ENCODE measurements around the gene TRPM2.

The TRPM2 gene

DNA sequence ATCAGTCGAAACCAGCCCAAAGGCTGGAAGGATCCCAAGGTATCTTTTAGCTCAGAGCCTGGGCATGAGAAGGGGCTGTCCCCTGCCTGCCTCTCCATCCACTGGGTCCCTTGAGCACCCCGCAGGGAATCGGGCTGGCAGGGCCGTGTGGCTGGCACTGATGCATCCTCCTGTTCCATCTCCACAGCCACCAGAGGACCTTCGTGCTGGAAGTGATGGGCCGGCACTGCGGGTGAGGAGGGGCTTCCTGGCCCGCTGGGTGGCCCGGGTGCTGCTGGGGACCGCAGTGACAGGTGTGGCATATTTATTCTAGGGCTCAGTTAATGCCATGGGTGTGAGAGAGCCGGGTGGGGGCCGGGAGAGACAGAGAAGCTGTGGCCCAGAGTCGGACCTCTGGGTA is 40.0 kb upstream of the TRPM2 start:
- H3K36me3 ChIP-seq (ENCODE audit: control insufficient read depth, insufficient read depth, low read length): no peaks in the 10 kb centered on the region
- H3K9me3 ChIP-seq (ENCODE audit: control insufficient read depth, low read length): no peaks in the 10 kb centered on the region
- no peak overlapping the region for H3K27ac ChIP-seq
- H3K9ac ChIP-seq: no peak overlapping the region
- no peaks in the 10 kb centered on the region for H3K4me1 ChIP-seq
- no peaks in the 10 kb centered on the region for H3K79me2 ChIP-seq
- no peaks in the 10 kb centered on the region for H3K27me3 ChIP-seq (ENCODE audit: control insufficient read depth, insufficient read depth, low read length)
- no peak overlapping the region for H2AFZ ChIP-seq
- TF ChIP-seq, protein P1, sequence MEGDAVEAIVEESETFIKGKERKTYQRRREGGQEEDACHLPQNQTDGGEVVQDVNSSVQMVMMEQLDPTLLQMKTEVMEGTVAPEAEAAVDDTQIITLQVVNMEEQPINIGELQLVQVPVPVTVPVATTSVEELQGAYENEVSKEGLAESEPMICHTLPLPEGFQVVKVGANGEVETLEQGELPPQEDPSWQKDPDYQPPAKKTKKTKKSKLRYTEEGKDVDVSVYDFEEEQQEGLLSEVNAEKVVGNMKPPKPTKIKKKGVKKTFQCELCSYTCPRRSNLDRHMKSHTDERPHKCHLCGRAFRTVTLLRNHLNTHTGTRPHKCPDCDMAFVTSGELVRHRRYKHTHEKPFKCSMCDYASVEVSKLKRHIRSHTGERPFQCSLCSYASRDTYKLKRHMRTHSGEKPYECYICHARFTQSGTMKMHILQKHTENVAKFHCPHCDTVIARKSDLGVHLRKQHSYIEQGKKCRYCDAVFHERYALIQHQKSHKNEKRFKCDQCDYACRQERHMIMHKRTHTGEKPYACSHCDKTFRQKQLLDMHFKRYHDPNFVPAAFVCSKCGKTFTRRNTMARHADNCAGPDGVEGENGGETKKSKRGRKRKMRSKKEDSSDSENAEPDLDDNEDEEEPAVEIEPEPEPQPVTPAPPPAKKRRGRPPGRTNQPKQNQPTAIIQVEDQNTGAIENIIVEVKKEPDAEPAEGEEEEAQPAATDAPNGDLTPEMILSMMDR (IDR thresholded peaks at IDR 0.05): no peak
- no peak overlapping the region for H3K4me2 ChIP-seq (ENCODE audit: low read length)
- no peak overlapping the region for H3K4me3 ChIP-seq (ENCODE audit: low read depth, low read length)

DNA sequence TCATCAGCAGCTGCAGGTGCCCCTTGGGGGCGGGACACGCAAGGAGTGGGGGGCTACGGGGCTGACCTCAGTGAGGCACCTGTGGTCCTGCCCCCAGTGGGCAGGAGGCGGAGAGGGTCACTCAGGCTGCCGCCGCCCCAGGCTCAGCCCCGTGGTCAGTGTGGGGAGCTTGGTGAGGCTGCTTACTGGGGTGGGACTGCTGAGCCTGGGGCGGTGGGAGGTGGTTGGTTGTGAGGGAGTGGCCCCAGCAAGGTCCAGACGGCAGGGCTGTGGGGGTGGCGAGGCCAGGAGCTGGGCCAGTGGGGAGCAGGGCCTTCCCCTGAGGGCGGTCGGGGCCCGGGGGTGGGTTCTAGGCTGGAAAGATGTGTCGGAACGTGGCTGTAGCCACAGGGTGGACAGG is 39.3 kb upstream of the TRPM2 start:
- H3K79me2 ChIP-seq: no peaks in the 10 kb centered on the region
- no peak overlapping the region for H3K4me3 ChIP-seq (ENCODE audit: low read depth, low read length)
- H3K4me1 ChIP-seq: no peaks in the 10 kb centered on the region
- H3K9ac ChIP-seq: no peak overlapping the region
- H3K9me3 ChIP-seq (ENCODE audit: control insufficient read depth, low read length): no peaks in the 10 kb centered on the region
- H3K4me2 ChIP-seq (ENCODE audit: low read length): no peak overlapping the region
- no peak overlapping the region for H3K27ac ChIP-seq
- TF ChIP-seq, protein P1 (IDR thresholded peaks at IDR 0.05): no peak
- H2AFZ ChIP-seq: no peak overlapping the region
- no peaks in the 10 kb centered on the region for H3K36me3 ChIP-seq (ENCODE audit: control insufficient read depth, insufficient read depth, low read length)
- no peaks in the 10 kb centered on the region for H3K27me3 ChIP-seq (ENCODE audit: control insufficient read depth, insufficient read depth, low read length)

DNA sequence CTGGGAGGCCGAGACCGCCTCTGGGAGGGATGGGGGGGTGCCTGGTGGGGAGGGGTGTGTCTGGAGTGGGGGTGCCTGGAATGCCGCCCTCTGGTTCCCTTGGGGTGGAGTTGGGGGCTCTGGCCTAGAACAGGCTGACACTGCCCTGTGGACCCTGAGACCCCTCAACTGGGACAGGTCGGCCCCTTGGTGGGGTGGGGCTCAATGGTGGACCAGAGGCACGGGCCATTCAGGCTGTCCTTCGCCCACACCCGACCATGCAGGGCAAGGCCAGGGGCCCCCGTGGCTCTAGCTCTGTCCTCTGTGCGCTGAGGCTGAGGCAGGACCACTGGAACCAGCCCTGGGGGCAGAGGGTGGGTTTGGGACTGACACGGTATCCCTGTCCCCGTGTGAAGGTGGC is 38.9 kb upstream of the TRPM2 start:
- TF ChIP-seq, protein P1 (IDR thresholded peaks at IDR 0.05): no peak
- no peaks in the 10 kb centered on the region for H3K79me2 ChIP-seq
- no peaks in the 10 kb centered on the region for H3K4me1 ChIP-seq
- no peak overlapping the region for H3K9ac ChIP-seq
- H2AFZ ChIP-seq: no peak overlapping the region
- no peaks in the 10 kb centered on the region for H3K36me3 ChIP-seq (ENCODE audit: control insufficient read depth, insufficient read depth, low read length)
- H3K4me3 ChIP-seq (ENCODE audit: low read depth, low read length): no peak overlapping the region
- no peak overlapping the region for H3K4me2 ChIP-seq (ENCODE audit: low read length)
- no peaks in the 10 kb centered on the region for H3K9me3 ChIP-seq (ENCODE audit: control insufficient read depth, low read length)
- H3K27me3 ChIP-seq (ENCODE audit: control insufficient read depth, insufficient read depth, low read length): no peaks in the 10 kb centered on the region
- no peak overlapping the region for H3K27ac ChIP-seq

DNA sequence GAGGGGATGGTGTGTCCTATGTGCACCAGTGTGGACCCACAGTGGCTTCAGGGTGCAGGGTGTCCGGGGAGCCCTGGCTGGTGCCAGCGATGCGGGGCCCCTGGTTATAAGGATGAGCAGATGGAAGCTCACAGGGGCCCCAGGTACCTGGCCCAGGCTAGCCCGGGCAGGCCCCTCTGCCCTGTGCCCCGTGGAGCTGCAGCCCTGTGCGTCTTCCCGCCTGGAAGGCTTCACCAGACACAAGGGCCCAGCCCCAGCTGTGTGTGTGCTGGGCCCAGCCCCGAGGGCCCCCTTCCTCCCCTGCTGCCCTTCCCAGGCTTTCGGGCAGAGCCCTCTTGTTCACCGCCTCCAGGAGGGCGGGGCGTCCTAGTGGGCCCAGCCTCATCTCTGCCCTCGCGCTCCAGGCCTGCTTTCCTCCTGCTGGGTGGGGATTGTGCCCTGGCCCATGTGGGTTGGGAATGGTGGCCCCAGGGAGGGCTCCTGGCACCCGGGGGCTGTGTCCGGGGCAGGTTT is 37.7 kb upstream of the TRPM2 start:
- Histone ChIP-seq H2AFZ (no peak overlapping the region), H3K79me2 (no peaks in the 10 kb centered on the region), H3K4me3 (ENCODE audit: low read depth, low read length) (no peak overlapping the region), H3K27ac (no peak overlapping the region), H3K9me3 (ENCODE audit: control insufficient read depth, low read length) (no peaks in the 10 kb centered on the region), H3K9ac (no peak overlapping the region), H3K4me1 (no peaks in the 10 kb centered on the region), H3K36me3 (ENCODE audit: control insufficient read depth, insufficient read depth, low read length) (no peaks in the 10 kb centered on the region), H3K4me2 (ENCODE audit: low read length) (no peak overlapping the region), H3K27me3 (ENCODE audit: control insufficient read depth, insufficient read depth, low read length) (no peaks in the 10 kb centered on the region)
- TF ChIP-seq, protein P1 (IDR thresholded peaks at IDR 0.05): no peak

DNA sequence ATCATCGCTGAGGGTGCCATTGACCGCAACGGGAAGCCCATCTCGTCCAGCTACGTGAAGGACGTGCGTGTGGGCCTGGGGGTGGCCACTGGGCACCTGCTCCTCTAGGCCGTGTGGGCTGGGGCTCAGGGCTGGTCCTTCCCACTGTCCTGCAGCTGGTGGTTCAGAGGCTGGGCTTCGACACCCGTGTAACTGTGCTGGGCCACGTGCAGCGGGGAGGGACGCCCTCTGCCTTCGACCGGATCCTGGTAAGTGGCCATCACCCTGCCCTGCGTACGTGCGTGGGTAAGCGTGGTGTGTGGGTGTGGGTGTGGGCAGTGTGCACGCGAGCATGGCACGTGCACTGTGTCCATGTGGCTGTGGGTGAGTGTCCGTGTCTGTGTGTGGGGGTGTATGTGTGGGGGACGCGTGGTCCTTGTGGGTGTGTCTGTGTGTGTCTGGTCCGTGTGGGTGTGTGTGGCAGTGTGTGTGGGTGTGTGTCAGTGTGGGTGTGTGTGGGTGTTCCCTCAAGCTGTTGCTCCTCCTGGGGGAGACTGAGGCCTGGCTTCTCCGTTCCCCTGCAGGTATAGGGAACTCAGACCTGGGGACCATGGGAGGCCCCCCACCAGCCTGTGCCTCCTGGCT is 37.0 kb upstream of the TRPM2 start:
- Histone ChIP-seq H3K4me3 (ENCODE audit: low read depth, low read length) (no peak overlapping the region), H3K9me3 (ENCODE audit: control insufficient read depth, low read length) (no peaks in the 10 kb centered on the region), H3K9ac (no peak overlapping the region), H3K36me3 (ENCODE audit: control insufficient read depth, insufficient read depth, low read length) (no peaks in the 10 kb centered on the region), H3K4me1 (no peaks in the 10 kb centered on the region), H3K27me3 (ENCODE audit: control insufficient read depth, insufficient read depth, low read length) (no peaks in the 10 kb centered on the region), H3K27ac (no peak overlapping the region), H2AFZ (no peak overlapping the region), H3K4me2 (ENCODE audit: low read length) (no peak overlapping the region), H3K79me2 (no peaks in the 10 kb centered on the region)
- TF ChIP-seq, protein P1 (IDR thresholded peaks at IDR 0.05): no peak
